Measurements from ENCODE around the gene SUSD6. TPM values are rescaled to one million over a fixed set of nuclear protein-coding genes. Genes with fewer than 3 reads are reported as not detected.

The SUSD6 gene
- total RNA-seq, 1 donor from 2014 or later, result 31.2 TPM

DNA sequence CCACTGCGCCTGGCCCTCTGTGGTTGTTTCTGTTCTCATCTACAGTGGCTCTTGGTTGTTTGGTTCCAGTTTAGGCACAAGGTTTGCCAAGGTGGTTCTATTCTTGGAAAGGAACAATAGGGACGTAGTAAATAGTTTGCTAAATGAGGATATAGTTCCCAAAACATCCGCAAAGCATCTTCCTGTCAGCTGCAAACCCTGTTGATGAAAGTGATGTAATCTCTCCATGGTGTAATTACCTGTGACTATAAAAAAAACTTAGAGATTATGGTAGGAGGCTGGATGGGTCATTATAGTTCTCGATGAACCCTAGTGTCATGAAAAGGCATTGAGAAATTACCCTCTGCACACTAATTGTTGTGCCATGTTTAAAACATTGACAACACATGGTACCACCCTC, 52.9 kb downstream of the SUSD6 start:
- no peak overlapping the region for H3K4me3 Mint-ChIP-seq (ENCODE audit: unreplicated experiment)

DNA sequence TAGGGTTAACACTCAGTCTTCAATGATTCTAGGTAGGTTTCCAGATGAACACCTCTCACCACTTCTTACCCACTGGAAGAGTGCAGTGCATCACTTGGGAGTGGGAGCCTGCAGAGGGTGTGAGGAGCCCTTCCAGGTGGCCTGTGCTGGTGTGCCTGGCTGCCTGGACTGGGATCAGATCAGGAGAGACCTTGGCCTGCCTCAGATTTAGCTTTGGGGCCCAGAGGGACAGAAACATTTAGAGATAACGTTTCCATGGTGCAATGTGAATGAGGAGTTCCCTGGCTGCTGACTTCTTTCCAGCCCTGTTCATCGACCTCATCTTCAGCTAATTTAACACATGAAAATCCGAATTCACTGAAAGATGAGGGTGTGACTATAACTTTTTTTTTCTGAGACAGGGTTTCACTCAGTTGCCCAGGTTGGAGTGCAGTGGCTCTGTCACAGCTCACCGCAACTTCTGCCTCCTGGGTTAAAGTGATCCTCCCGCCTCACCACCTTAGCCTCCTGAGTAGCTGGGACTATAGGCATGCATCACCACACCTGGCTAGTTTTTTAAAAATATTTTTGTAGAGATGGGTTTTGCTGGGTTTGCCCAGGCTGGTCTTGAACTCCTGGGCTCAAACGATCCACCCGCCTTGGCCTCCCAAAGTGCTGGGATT, 53.6 kb downstream of the SUSD6 start:
- H3K4me1 Mint-ChIP-seq (ENCODE audit: unreplicated experiment), result peaks cover 54% of the 10 kb centered on the region
- H3K9me3 Mint-ChIP-seq (ENCODE audit: unreplicated experiment), result no peaks in the 10 kb centered on the region
- peaks cover 14% of the 10 kb centered on the region for H3K36me3 Mint-ChIP-seq (ENCODE audit: unreplicated experiment)
- no peak overlapping the region for H3K4me3 Mint-ChIP-seq (ENCODE audit: unreplicated experiment)
- no peak for DNase-seq (ENCODE audit: extremely low spot score, unreplicated experiment)
- no peaks in the 10 kb centered on the region for H3K27me3 Mint-ChIP-seq (ENCODE audit: unreplicated experiment)
- TF ChIP-seq, protein P1, sequence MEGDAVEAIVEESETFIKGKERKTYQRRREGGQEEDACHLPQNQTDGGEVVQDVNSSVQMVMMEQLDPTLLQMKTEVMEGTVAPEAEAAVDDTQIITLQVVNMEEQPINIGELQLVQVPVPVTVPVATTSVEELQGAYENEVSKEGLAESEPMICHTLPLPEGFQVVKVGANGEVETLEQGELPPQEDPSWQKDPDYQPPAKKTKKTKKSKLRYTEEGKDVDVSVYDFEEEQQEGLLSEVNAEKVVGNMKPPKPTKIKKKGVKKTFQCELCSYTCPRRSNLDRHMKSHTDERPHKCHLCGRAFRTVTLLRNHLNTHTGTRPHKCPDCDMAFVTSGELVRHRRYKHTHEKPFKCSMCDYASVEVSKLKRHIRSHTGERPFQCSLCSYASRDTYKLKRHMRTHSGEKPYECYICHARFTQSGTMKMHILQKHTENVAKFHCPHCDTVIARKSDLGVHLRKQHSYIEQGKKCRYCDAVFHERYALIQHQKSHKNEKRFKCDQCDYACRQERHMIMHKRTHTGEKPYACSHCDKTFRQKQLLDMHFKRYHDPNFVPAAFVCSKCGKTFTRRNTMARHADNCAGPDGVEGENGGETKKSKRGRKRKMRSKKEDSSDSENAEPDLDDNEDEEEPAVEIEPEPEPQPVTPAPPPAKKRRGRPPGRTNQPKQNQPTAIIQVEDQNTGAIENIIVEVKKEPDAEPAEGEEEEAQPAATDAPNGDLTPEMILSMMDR (IDR thresholded peaks at IDR 0.05), result no peak
- H3K27ac Mint-ChIP-seq (ENCODE audit: unreplicated experiment), result peak overlapping the region; percentile 23

More for the DNA sequence above, 52.9 kb downstream of the SUSD6 start:
- DNase-seq (ENCODE audit: extremely low spot score, unreplicated experiment), result no peak
- Mint-ChIP-seq H3K27ac (ENCODE audit: unreplicated experiment) (no peak overlapping the region), H3K27me3 (ENCODE audit: unreplicated experiment) (no peaks in the 10 kb centered on the region), H3K9me3 (ENCODE audit: unreplicated experiment) (no peaks in the 10 kb centered on the region), H3K36me3 (ENCODE audit: unreplicated experiment) (peaks cover 17% of the 10 kb centered on the region), H3K4me1 (ENCODE audit: unreplicated experiment) (peaks cover 47% of the 10 kb centered on the region)
- TF ChIP-seq, protein P1 (IDR thresholded peaks at IDR 0.05), result no peak

DNA sequence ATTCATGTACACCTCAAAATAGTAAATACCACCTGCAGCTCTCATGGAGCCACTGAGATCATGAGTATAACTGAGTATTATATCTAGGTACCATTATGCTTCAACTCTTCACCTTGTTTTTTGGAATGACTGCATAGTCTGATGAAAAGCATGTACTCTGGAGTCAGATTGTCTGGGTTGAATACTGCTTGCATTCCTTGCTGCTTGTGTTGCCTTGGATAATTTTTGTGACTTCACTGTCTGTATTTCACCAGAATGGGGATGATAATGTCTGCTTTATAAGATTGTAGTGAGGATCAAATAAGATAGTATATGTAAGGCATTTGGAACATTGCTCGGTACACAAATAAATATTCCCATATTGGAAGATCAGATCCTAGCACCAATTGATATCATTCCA, 54.2 kb downstream of the SUSD6 start:
- no peak for DNase-seq (ENCODE audit: extremely low spot score, unreplicated experiment)
- TF ChIP-seq, protein P1 (IDR thresholded peaks at IDR 0.05), result no peak
- H3K27ac Mint-ChIP-seq (ENCODE audit: unreplicated experiment), result peak overlapping the region; percentile 89
- peaks cover 9% of the 10 kb centered on the region for H3K36me3 Mint-ChIP-seq (ENCODE audit: unreplicated experiment)
- H3K4me1 Mint-ChIP-seq (ENCODE audit: unreplicated experiment), result peaks cover 59% of the 10 kb centered on the region
- H3K9me3 Mint-ChIP-seq (ENCODE audit: unreplicated experiment), result no peaks in the 10 kb centered on the region
- H3K27me3 Mint-ChIP-seq (ENCODE audit: unreplicated experiment), result no peaks in the 10 kb centered on the region
- no peak overlapping the region for H3K4me3 Mint-ChIP-seq (ENCODE audit: unreplicated experiment)

DNA sequence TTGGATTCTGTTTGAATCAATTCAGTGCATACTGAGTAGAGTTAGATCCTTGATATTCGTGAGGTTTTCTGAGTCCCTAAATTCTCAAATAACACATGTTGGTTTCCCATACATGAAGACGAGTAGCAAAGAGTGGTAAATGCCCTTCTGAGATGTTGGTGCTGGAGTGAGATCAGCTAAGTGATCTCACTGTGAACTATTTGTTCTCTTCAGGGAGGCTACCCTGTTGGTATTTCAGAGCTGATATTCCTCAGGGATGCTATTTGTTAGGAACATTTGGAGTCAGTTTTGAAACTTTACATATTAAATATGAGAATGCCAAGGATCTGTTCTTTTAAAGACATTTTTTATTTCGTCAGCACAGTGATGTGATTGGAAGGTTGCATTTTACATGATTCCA, 54.7 kb downstream of the SUSD6 start:
- Mint-ChIP-seq H3K4me3 (ENCODE audit: unreplicated experiment) (no peak overlapping the region), H3K36me3 (ENCODE audit: unreplicated experiment) (peaks cover 13% of the 10 kb centered on the region), H3K27ac (ENCODE audit: unreplicated experiment) (peak overlapping the region; percentile 89), H3K27me3 (ENCODE audit: unreplicated experiment) (no peaks in the 10 kb centered on the region), H3K4me1 (ENCODE audit: unreplicated experiment) (peaks cover 57% of the 10 kb centered on the region), H3K9me3 (ENCODE audit: unreplicated experiment) (no peaks in the 10 kb centered on the region)
- TF ChIP-seq, protein P1 (IDR thresholded peaks at IDR 0.05), result no peak
- no peak for DNase-seq (ENCODE audit: extremely low spot score, unreplicated experiment)

DNA sequence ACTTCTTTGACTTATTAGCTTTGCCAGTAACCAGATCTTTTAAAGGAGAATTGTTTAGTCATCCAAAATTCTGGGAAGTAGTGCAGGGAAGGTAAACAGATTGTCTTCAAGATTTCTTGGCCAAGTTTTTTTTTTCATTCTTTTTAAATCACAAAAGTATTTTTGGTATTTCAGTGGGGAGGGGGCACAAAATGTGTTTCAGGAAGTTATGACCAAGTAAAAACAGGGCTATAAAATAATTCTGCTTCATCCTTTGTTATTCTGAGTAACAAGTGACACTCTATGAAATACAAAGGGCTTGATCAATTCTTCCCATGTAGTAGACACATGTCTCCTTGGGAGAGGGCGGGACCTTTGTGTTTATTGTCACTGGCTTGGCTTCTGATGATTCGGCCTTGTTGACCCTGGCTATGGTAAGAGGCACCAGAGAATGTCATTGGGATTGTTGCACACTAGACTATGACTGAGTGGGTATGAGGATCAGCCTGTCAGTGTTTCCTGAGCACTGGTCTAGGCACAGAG, 55.4 kb downstream of the SUSD6 start:
- H3K36me3 Mint-ChIP-seq (ENCODE audit: unreplicated experiment), result peaks cover 13% of the 10 kb centered on the region
- peak overlapping the region; percentile 89 for H3K27ac Mint-ChIP-seq (ENCODE audit: unreplicated experiment)
- H3K4me3 Mint-ChIP-seq (ENCODE audit: unreplicated experiment), result peak overlapping the region; percentile 26
- peaks cover 55% of the 10 kb centered on the region for H3K4me1 Mint-ChIP-seq (ENCODE audit: unreplicated experiment)
- no peak for DNase-seq (ENCODE audit: extremely low spot score, unreplicated experiment)
- TF ChIP-seq, protein P1 (IDR thresholded peaks at IDR 0.05), result no peak
- H3K9me3 Mint-ChIP-seq (ENCODE audit: unreplicated experiment), result no peaks in the 10 kb centered on the region
- no peaks in the 10 kb centered on the region for H3K27me3 Mint-ChIP-seq (ENCODE audit: unreplicated experiment)

Measured in osteocyte (in vitro differentiated cells).